HepG2 (cell line): ENCODE measurements around the gene CS. TPM values are rescaled to one million over a fixed set of nuclear protein-coding genes. Genes with fewer than 3 reads are reported as not detected.

Source experiments
- CEBPZ ChIP-seq: IDR thresholded peaks from 2 replicates; pipeline ENCODE4 v1.6.1; 2012; ENCODE audit warnings: low read length, improper control_type of control experiment
- GPN1 ChIP-seq: sonication (generic); formaldehyde crosslinking; IDR thresholded peaks from 2 replicates; pipeline ENCODE4 v1.5.1; 2020; ENCODE audit warnings: missing genetic modification reagents, borderline replicate concordance
- HNRNPH1 ChIP-seq: fragments of 200-400 bp; formaldehyde crosslinking; optimal IDR thresholded peaks from 2 replicates; pipeline ENCODE3; 2017; ENCODE audit warnings: mild to moderate bottlenecking, low read depth, low read length
- KLF15 ChIP-seq: sonication (generic); formaldehyde crosslinking; IDR thresholded peaks from 2 replicates; pipeline ENCODE4 v1.8.1; 2023; ENCODE audit warnings: borderline replicate concordance, mild to moderate bottlenecking, inconsistent platforms, missing genetic modification reagents, mixed read lengths
- PREB ChIP-seq: sonication (generic); formaldehyde crosslinking; IDR thresholded peaks from 2 replicates; pipeline ENCODE4 v1.4.0; 2020; ENCODE audit warnings: missing genetic modification reagents
- RFX3 ChIP-seq: IDR thresholded peaks from 2 replicates; pipeline ENCODE4 v1.6.1; 2016; ENCODE audit warnings: missing biosample characterization, missing genetic modification reagents
- SETDB1 ChIP-seq: sonication (generic); formaldehyde crosslinking; IDR thresholded peaks from 2 replicates; pipeline ENCODE4 v1.5.1; 2020; ENCODE audit warnings: missing genetic modification reagents, mild to moderate bottlenecking, borderline replicate concordance
- SP2 ChIP-seq: sonication (generic); formaldehyde crosslinking; IDR thresholded peaks from 2 replicates; pipeline ENCODE4 v1.5.1; 2020; ENCODE audit warnings: mild to moderate bottlenecking, missing genetic modification reagents
- SUZ12 ChIP-seq: fragments of 150-350 bp; IDR thresholded peaks from 2 replicates; pipeline ENCODE4 v1.6.1; 2014; ENCODE audit warnings: low read depth, low read length
- TBP ChIP-seq: sonication (generic); formaldehyde crosslinking; IDR thresholded peaks from 2 replicates; pipeline ENCODE4 v1.5.0; 2020; ENCODE audit warnings: missing genetic modification reagents
- ZBTB21 ChIP-seq: sonication (generic); formaldehyde crosslinking; IDR thresholded peaks from 2 replicates; pipeline ENCODE4 v1.4.0; 2020; ENCODE audit warnings: missing genetic modification reagents
- ZBTB8A ChIP-seq: sonication (generic); formaldehyde crosslinking; IDR thresholded peaks from 2 replicates; pipeline ENCODE4 v1.4.0; 2020; ENCODE audit warnings: mild to moderate bottlenecking, low read depth, missing genetic modification reagents, borderline replicate concordance
- ZNF296 ChIP-seq: sonication (generic); formaldehyde crosslinking; conservative IDR thresholded peaks from 2 replicates; pipeline ENCODE4 v1.5.0; 2020; ENCODE audit warnings: mild to moderate bottlenecking, missing genetic modification reagents
- ZNF318 ChIP-seq: sonication (generic); formaldehyde crosslinking; IDR thresholded peaks from 2 replicates; pipeline ENCODE4 v1.4.0; 2020; ENCODE audit warnings: mild to moderate bottlenecking, missing genetic modification reagents
- ZNF460 ChIP-seq: sonication (generic); formaldehyde crosslinking; IDR thresholded peaks from 2 replicates; pipeline ENCODE4 v1.5.1; 2020; ENCODE audit warnings: missing genetic modification reagents, mild to moderate bottlenecking, borderline replicate concordance
- ZNF670 ChIP-seq: sonication (generic); formaldehyde crosslinking; IDR thresholded peaks from 2 replicates; pipeline ENCODE4 v1.8.0; 2022; ENCODE audit warnings: mild to moderate bottlenecking, missing genetic modification reagents, borderline replicate concordance
- polyA plus RNA-seq, 8 experiments: library from polyadenylated mRNA; depleted of rRNA in 3 of 8; stranded (reverse) in 7 of 8; unstranded in 1 of 8; fragments of >200 nt; fragmentation: Illumina TruSeq in 4 of 8; extraction: Trizol in 4 of 8; gene quantifications; 2 replicates each; pipeline versions ENCODE4 v1.2.1 to v1.2.3, GENCODE V29; 2011 to 2016; ENCODE audit warnings: low read depth in 4 of 8, missing spikeins in 1 of 8, mixed read lengths in 1 of 8; ENCODE audit not compliant: insufficient read depth in 1 of 8
- total RNA-seq, 5 experiments: library from RNA; depleted of rRNA; stranded (reverse); fragments of >200 nt; fragmentation: Illumina TruSeq; extraction: Trizol; gene quantifications; 2 replicates each; pipeline ENCODE4 v1.2.3, GENCODE V29; 2016; ENCODE audit warnings: low read depth in 1 of 5
- TF ChIP-seq, protein P1 (sequence below): sonication (generic); formaldehyde crosslinking; IDR thresholded peaks from 2 replicates; pipeline ENCODE4 v1.4.0; 2020; ENCODE audit warnings: missing genetic modification reagents, low read depth, mild to moderate bottlenecking, borderline replicate concordance

The CS gene
- total and polyA plus RNA-seq, 2 of the 13 experiments (the other 11 are each of a cell fraction or from before 2014, with no cell fraction given), result 173 to 175 TPM

DNA sequence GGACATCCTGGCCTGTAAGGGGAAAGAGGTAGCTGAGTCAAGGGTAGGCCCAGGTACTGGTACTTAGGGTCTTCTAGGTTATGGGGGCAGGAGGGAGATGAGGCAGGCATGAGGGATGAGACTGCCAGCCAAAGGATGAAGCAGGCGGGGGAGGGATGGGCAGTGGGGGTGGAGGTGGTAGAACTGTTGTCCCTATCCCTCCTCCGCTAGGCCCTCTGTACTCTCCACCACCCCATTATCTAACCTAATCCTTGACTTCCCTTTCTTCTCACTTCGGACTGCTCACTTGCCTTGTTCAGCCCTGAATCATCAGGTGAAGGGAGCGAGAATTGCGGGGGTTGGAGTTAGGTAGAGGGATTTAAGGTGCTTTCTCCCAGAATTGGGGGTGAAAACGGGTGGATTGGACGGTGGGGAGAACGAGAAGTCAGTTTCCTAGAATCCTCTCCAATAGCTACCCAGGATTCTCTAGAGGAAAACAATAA, 33.1 kb upstream of the CS start (continued):
- TF ChIP-seq ZNF318 (CRISPR knock-in tag) (no peak), ZBTB8A (CRISPR knock-in tag) (no peak), ZNF670 (CRISPR knock-in tag) (no peak), PREB (CRISPR knock-in tag) (no peak), TBP (no peak), ZBTB21 (CRISPR knock-in tag) (no peak), ZNF296 (no peak), SP2 (CRISPR knock-in tag) (no peak), ZNF460 (CRISPR knock-in tag) (no peak), HNRNPH1 (no peak), GPN1 (CRISPR knock-in tag) (no peak), RFX3 (CRISPR knock-in tag) (no peak), CEBPZ (no peak), KLF15 (CRISPR knock-in tag) (no peak), SUZ12 (0 out of 2 replicates have a peak, but pooled peaks have one; percentile 12), SETDB1 (CRISPR knock-in tag) (no peak)
- TF ChIP-seq, protein P1, sequence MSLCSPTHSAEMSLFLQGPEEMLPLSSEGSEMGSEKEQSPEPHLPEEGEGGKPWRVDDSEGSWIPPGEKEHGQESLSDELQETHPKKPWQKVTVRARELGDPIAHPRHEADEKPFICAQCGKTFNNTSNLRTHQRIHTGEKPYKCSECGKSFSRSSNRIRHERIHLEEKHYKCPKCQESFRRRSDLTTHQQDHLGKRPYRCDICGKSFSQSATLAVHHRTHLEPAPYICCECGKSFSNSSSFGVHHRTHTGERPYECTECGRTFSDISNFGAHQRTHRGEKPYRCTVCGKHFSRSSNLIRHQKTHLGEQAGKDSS (CRISPR knock-in tag), result no peak
